ENCODE data around the gene ZBTB16.
A peak's percentile ranks its signal among the peaks of the same experiment; 100 is the strongest.

The ZBTB16 gene, protein sequence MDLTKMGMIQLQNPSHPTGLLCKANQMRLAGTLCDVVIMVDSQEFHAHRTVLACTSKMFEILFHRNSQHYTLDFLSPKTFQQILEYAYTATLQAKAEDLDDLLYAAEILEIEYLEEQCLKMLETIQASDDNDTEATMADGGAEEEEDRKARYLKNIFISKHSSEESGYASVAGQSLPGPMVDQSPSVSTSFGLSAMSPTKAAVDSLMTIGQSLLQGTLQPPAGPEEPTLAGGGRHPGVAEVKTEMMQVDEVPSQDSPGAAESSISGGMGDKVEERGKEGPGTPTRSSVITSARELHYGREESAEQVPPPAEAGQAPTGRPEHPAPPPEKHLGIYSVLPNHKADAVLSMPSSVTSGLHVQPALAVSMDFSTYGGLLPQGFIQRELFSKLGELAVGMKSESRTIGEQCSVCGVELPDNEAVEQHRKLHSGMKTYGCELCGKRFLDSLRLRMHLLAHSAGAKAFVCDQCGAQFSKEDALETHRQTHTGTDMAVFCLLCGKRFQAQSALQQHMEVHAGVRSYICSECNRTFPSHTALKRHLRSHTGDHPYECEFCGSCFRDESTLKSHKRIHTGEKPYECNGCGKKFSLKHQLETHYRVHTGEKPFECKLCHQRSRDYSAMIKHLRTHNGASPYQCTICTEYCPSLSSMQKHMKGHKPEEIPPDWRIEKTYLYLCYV

DNA sequence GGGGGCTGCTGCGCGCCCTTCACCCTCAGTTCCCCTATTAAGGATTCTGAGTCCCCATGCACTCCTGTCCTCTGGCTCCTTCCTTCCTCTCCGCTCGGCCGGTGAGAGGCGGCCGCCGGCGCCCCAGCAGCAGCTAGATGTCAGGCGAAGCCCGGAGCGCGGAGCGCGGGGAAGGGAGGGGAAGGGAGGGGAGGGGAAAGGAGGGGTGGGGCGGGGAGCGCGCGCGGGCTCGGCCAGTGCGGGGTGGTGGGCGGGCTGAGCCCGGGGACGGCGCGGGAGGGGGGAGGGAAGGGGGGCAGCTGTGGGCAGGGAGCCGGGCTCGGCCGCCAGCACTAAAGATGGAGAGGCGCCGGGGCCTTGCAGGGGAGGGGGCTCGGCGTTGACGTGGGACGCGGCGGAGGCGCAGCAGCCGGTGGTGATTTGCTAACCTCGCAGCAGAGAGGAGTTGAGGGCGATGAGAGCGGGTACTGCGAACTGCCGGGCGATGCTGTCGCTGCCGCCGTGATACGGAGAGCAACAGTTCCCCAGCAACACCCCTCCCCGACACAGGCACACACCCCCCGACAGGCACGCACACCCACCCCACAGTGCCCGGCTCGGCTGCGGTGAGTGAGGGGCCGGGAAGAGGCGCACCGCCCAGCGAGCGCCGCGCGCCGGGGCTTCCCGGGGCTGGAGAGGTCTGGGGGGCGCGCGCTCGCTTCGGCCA is at the start of gene ZBTB16:
ZBTB16 (plus strand) TSS at position 434 of the 706 bp plus-strand sequence. CDS start 3,590 bp downstream, outside the sequence.
- Histone ChIP-seq H3K9me3 (ENCODE audit: severe bottlenecking) (no peaks in the 10 kb centered on the region), H3K4me3 (ENCODE audit: severe bottlenecking) (peak within 1 kb of the TSS; percentile 68), H3K27ac (ENCODE audit: poor library complexity, severe bottlenecking) (peak within 1 kb of the TSS; percentile 49), H3K27me3 (ENCODE audit: insufficient read depth, poor library complexity, severe bottlenecking) (peaks cover 16% of the 10 kb centered on the region), H3K4me1 (ENCODE audit: insufficient read depth, poor library complexity, severe bottlenecking) (peaks cover 3% of the 10 kb centered on the region), H3K36me3 (ENCODE audit: low read depth) (peaks cover 30% of the 10 kb centered on the region)
- ATAC-seq (ENCODE audit: low read depth) (peak; percentile 68), DNase-seq (ENCODE audit: low spot score) (no peak)
- TF ChIP-seq, protein P1, sequence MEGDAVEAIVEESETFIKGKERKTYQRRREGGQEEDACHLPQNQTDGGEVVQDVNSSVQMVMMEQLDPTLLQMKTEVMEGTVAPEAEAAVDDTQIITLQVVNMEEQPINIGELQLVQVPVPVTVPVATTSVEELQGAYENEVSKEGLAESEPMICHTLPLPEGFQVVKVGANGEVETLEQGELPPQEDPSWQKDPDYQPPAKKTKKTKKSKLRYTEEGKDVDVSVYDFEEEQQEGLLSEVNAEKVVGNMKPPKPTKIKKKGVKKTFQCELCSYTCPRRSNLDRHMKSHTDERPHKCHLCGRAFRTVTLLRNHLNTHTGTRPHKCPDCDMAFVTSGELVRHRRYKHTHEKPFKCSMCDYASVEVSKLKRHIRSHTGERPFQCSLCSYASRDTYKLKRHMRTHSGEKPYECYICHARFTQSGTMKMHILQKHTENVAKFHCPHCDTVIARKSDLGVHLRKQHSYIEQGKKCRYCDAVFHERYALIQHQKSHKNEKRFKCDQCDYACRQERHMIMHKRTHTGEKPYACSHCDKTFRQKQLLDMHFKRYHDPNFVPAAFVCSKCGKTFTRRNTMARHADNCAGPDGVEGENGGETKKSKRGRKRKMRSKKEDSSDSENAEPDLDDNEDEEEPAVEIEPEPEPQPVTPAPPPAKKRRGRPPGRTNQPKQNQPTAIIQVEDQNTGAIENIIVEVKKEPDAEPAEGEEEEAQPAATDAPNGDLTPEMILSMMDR (IDR thresholded peaks at IDR 0.05; ENCODE audit: poor library complexity, severe bottlenecking) = peak; percentile 59

DNA sequence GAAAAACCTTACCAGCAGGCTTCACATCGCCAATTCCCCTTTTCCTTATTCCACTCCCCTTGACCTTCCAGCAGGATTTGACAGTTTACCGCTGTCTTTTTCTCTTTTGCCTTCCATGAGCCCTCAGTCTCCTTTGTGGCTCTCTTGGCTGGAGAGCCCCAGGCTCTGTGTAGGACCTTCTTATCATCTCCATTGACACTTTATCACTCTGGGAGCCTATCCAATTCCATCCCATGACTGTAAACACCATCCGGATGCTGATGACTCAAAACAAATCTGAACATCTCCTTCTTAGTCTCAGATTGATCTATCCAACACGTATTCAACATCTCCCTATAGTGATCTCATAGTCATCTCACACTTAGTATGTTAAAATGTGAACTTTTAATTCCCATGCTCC is 48.6 kb upstream of the ZBTB16 start:
- H3K9me3 ChIP-seq (ENCODE audit: severe bottlenecking) = no peaks in the 10 kb centered on the region
- no peak overlapping the region for H3K4me3 ChIP-seq (ENCODE audit: severe bottlenecking)
- H3K4me1 ChIP-seq (ENCODE audit: insufficient read depth, poor library complexity, severe bottlenecking) = no peaks in the 10 kb centered on the region
- no peak for DNase-seq (ENCODE audit: low spot score)
- peaks cover 2% of the 10 kb centered on the region for H3K27me3 ChIP-seq (ENCODE audit: insufficient read depth, poor library complexity, severe bottlenecking)
- H3K27ac ChIP-seq (ENCODE audit: poor library complexity, severe bottlenecking) = no peak overlapping the region
- no peak for ATAC-seq (ENCODE audit: low read depth)
- TF ChIP-seq, protein P1 (IDR thresholded peaks at IDR 0.05; ENCODE audit: poor library complexity, severe bottlenecking) = no peak
- no peaks in the 10 kb centered on the region for H3K36me3 ChIP-seq (ENCODE audit: low read depth)

DNA sequence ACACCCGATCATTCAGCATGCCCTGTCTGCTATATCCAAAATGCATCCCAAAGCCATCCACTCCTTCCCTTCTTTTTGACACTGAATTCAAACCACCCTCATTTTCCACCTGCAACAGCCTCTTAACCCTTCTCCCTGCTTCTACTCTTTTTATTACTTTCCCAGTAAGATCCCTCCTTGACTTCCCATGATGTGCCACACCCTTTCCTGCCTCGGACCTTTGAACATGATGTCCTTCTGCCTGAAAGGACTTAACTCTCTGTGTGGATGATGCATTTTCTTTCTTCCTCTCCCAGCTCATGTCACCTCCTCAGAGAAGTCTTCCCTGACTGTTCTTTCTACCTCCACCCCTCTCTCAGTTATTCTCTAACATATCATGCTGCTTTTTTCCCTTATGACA is 48.1 kb upstream of the ZBTB16 start:
- DNase-seq (ENCODE audit: low spot score) = no peak
- Histone ChIP-seq H3K4me3 (ENCODE audit: severe bottlenecking) (no peak overlapping the region), H3K27me3 (ENCODE audit: insufficient read depth, poor library complexity, severe bottlenecking) (peaks cover 2% of the 10 kb centered on the region), H3K4me1 (ENCODE audit: insufficient read depth, poor library complexity, severe bottlenecking) (no peaks in the 10 kb centered on the region), H3K36me3 (ENCODE audit: low read depth) (no peaks in the 10 kb centered on the region), H3K27ac (ENCODE audit: poor library complexity, severe bottlenecking) (no peak overlapping the region), H3K9me3 (ENCODE audit: severe bottlenecking) (no peaks in the 10 kb centered on the region)
- no peak for ATAC-seq (ENCODE audit: low read depth)
- TF ChIP-seq, protein P1 (IDR thresholded peaks at IDR 0.05; ENCODE audit: poor library complexity, severe bottlenecking) = no peak

DNA sequence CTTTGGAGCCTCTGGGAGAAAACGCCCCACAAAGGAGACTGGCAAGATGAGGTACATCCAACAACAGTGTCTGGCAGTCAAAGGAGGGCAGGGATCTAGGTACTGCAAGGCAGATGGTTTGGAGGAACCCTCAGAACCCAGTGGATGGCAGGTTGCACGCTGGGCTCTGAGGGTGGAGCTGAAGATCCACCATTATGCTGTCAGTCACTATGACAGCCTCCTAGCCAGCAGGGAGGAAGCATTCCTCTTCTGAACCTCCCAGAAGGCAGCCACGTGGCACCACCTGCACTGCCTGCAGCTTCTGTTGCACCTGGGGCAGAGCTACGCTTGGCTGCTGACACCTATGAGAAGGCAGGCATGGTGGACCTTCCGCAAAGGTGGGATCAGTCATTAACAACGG is 44.4 kb upstream of the ZBTB16 start:
- TF ChIP-seq, protein P1 (IDR thresholded peaks at IDR 0.05; ENCODE audit: poor library complexity, severe bottlenecking) = no peak
- DNase-seq (ENCODE audit: low spot score) = no peak
- no peaks in the 10 kb centered on the region for H3K4me1 ChIP-seq (ENCODE audit: insufficient read depth, poor library complexity, severe bottlenecking)
- H3K4me3 ChIP-seq (ENCODE audit: severe bottlenecking) = no peak overlapping the region
- no peaks in the 10 kb centered on the region for H3K27me3 ChIP-seq (ENCODE audit: insufficient read depth, poor library complexity, severe bottlenecking)
- H3K9me3 ChIP-seq (ENCODE audit: severe bottlenecking) = no peaks in the 10 kb centered on the region
- no peak overlapping the region for H3K27ac ChIP-seq (ENCODE audit: poor library complexity, severe bottlenecking)
- peak; percentile 13; the same call in 1 of the 3 replicates for ATAC-seq (ENCODE audit: low read depth)
- no peaks in the 10 kb centered on the region for H3K36me3 ChIP-seq (ENCODE audit: low read depth)
